ENCODE measurements around the gene FUOM.

The FUOM gene, protein sequence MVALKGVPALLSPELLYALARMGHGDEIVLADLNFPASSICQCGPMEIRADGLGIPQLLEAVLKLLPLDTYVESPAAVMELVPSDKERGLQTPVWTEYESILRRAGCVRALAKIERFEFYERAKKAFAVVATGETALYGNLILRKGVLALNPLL

DNA sequence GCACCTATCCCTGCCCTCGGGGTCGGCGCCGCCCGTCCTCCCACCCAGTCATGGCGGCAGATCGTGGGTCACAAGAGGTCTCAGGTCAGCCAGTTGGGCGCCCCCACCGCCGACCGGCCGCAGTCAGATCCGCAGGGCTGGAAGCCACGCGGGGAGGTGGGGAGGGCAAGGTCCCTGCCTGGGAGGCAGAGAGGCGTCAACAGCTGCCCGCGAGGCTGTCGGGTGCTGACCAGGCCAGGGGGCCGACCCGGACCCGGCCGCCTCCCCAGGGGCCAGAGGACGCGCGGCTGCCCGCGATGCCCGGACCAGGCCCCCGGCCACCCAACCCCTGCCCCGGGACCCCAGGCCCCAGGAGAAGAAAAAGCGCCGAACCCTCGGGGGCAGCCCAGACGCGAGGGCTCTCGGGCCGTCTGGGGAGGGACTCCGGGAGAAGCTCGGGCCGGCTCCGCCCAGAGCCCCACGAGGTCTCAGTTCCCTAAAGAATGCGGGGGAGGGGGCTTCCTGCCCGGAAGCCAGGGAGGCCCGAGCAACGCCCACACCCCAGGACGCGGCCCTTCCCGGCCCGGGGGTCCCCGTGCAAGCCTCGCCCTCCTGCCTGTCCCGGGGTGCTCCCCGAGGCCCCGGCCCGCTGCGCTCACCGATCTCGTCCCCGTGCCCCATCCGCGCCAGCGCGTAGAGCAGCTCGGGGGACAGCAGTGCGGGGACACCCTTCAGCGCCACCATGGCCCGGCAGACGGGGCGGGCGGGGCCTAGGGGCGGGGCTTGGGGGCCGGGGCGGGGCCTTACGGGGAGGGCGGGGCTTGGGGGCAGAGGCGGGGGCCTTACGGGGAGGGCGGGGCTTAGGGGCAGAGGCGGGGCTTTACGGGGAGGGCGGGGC, at the start of gene FUOM:
Gene FUOM (minus strand): TSS at position 735 of the 877 bp plus-strand sequence. CDS start 12 bp downstream, at position 723.
- Mint-ChIP-seq H3K27me3 (ENCODE audit: low read depth) (no peaks in the 10 kb centered on the region), H3K9me3 (no peaks in the 10 kb centered on the region), H3K4me1 (peaks cover 5% of the 10 kb centered on the region), H3K36me3 (ENCODE audit: low read depth) (peaks cover 11% of the 10 kb centered on the region), H3K4me3 (peak within 1 kb of the TSS; percentile 68 to 76 (median 75)), H3K27ac (peak within 1 kb of the TSS in 1 of 3 experiments; percentile 31)
- TF ChIP-seq, protein P1, sequence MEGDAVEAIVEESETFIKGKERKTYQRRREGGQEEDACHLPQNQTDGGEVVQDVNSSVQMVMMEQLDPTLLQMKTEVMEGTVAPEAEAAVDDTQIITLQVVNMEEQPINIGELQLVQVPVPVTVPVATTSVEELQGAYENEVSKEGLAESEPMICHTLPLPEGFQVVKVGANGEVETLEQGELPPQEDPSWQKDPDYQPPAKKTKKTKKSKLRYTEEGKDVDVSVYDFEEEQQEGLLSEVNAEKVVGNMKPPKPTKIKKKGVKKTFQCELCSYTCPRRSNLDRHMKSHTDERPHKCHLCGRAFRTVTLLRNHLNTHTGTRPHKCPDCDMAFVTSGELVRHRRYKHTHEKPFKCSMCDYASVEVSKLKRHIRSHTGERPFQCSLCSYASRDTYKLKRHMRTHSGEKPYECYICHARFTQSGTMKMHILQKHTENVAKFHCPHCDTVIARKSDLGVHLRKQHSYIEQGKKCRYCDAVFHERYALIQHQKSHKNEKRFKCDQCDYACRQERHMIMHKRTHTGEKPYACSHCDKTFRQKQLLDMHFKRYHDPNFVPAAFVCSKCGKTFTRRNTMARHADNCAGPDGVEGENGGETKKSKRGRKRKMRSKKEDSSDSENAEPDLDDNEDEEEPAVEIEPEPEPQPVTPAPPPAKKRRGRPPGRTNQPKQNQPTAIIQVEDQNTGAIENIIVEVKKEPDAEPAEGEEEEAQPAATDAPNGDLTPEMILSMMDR (IDR thresholded peaks at IDR 0.05; ENCODE audit: unreplicated experiment in 3 of 3): no peak

DNA sequence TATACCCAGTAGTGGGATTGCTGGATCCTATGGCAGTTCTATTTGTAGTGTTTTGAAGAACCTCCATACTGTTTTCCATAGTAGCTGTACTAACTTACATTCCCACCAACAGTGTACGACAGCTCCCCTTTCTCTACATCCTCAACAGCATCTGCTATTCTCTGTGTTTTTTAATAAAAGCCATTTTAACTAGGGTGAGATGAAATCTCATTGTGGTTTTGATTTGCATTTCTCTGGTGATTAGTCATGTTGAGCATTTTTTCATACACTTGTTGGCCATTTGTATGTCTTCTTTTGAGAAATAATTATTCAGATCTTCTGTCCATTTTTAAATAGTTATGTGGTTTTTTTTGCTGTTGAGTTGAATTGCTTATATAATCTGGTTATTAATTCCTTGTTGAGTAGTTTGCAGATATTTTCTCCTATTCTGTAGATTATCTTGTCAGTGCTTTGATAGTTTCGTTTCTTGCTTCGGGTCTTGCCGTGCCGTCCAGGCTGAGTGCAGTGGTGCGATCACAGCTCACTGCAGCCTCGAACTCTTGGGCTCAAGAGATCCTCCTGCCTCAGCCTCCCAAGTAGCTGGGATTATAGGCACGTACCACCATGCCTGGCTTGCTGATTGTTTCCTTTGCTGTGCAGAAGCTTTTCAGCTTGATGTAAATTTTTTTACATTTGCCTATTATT, 48.2 kb upstream of the FUOM start:
- Mint-ChIP-seq H3K27ac (no peak overlapping the region), H3K27me3 (ENCODE audit: low read depth) (no peaks in the 10 kb centered on the region), H3K4me3 (no peak overlapping the region), H3K9me3 (peaks cover 42% of the 10 kb centered on the region), H3K4me1 (no peaks in the 10 kb centered on the region), H3K36me3 (ENCODE audit: low read depth) (peaks cover 90% of the 10 kb centered on the region)
- TF ChIP-seq, protein P1 (IDR thresholded peaks at IDR 0.05; ENCODE audit: unreplicated experiment in 3 of 3): no peak

DNA sequence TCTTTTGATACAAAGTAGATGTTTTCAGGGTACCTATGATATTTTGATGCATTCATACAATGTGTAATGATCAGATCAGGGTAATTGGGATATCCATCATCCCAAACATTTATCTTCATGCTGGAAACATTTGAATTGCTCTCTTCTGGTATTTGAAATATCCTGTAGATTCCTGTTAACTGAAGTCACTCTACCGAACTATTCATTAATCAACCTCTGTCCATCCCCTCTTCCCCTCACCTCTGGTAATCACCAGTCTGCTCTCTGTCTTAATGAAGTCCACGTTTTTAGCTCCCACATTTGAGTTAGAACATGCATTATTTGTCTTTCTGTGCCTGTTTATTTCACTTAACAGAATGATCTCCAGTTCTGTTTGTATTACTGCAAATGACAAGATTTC, 47.5 kb upstream of the FUOM start:
- no peaks in the 10 kb centered on the region for H3K4me1 Mint-ChIP-seq
- no peak overlapping the region for H3K27ac Mint-ChIP-seq
- TF ChIP-seq, protein P1 (IDR thresholded peaks at IDR 0.05; ENCODE audit: unreplicated experiment in 3 of 3): no peak
- no peak overlapping the region for H3K4me3 Mint-ChIP-seq
- H3K27me3 Mint-ChIP-seq (ENCODE audit: low read depth): no peaks in the 10 kb centered on the region
- peaks cover 87% of the 10 kb centered on the region for H3K36me3 Mint-ChIP-seq (ENCODE audit: low read depth)
- H3K9me3 Mint-ChIP-seq: peaks cover 35% of the 10 kb centered on the region

DNA sequence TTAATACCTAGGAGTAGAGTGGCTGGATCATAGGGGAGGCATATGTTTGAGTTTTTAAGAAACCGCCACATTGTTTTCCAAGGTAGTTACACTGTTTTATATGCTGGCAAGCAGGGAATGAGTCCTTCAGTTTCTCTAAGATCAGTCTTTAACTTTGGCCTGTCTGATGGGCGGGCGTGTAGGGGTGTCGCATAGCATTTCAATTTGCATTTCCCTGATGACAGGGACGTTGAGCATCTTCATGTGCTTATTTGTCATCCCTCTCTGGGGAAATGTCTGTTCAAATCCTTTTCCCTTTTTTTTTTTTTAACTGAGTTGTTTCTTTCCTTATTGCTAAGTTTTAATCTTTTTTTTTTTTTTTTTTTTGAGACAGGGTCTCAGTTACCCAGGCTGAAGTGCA, 46.0 kb upstream of the FUOM start:
- Mint-ChIP-seq H3K36me3 (ENCODE audit: low read depth) (peaks cover 81% of the 10 kb centered on the region), H3K27me3 (ENCODE audit: low read depth) (no peaks in the 10 kb centered on the region), H3K4me1 (no peaks in the 10 kb centered on the region), H3K27ac (no peak overlapping the region), H3K9me3 (peaks cover 23% of the 10 kb centered on the region), H3K4me3 (no peak overlapping the region)
- TF ChIP-seq, protein P1 (IDR thresholded peaks at IDR 0.05; ENCODE audit: unreplicated experiment in 3 of 3): no peak

DNA sequence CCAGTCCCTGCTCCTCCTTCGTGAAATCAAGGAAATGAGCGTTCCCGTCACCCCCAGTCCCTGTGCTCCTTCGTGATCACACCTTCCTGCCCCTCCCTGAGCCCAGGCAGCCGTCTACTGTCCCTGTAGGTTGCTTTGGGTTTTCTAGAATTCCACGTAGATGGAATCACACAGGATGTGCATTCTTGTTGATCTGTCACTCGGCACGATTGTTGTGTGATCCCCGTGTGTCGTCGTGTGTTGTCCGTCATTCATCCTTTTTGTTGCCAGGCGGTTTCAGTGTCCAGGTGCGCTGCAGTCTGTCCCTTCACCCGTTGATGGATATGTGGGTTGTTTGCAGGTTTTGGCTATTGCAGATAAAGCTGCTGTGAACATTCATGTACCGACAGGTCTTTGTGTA, 45.5 kb upstream of the FUOM start:
- Mint-ChIP-seq H3K9me3 (peaks cover 19% of the 10 kb centered on the region), H3K4me3 (no peak overlapping the region), H3K27me3 (ENCODE audit: low read depth) (no peaks in the 10 kb centered on the region), H3K4me1 (no peaks in the 10 kb centered on the region), H3K27ac (no peak overlapping the region), H3K36me3 (ENCODE audit: low read depth) (peaks cover 81% of the 10 kb centered on the region)
- TF ChIP-seq, protein P1 (IDR thresholded peaks at IDR 0.05; ENCODE audit: unreplicated experiment in 3 of 3): no peak
